Measurements from ENCODE around the gene TCTN3.

GRCh38 chr10:95693668-95694534 is at the start of gene TCTN3:
- TF ChIP-seq EP300 (IDR thresholded peaks at IDR 0.05; ENCODE audit: borderline replicate concordance in 1 of 2, low read depth in 1 of 2, low read length in 1 of 2) (peak in 1 of 2 experiments; percentile 14; a peak in 1 of 4 replicates), YY1 (IDR thresholded peaks at IDR 0.05; ENCODE audit: low read depth) (0 out of 2 replicates have a peak, but pooled peaks have one; percentile 50), GABPA (IDR thresholded peaks at IDR 0.05; ENCODE audit: low read depth) (no peak), POLR2AphosphoS5 (IDR thresholded peaks at IDR 0.05; ENCODE audit: low read depth, low read length) (0 out of 2 replicates have a peak, but pooled peaks have one; percentile 72), ELF1 (IDR thresholded peaks at IDR 0.05) (no peak), EZH2phosphoT487 (IDR thresholded peaks at IDR 0.05; ENCODE audit: borderline replicate concordance, low read depth) (no peak), REST (IDR thresholded peaks at IDR 0.05; ENCODE audit: low read depth, low read length) (0 out of 2 replicates have a peak, but pooled peaks have one; percentile 55), TEAD4 (IDR thresholded peaks at IDR 0.05; ENCODE audit: borderline replicate concordance, insufficient read depth) (no peak), JUND (IDR thresholded peaks at IDR 0.05) (no peak), CHD2 (IDR thresholded peaks at IDR 0.05; ENCODE audit: low read length, partially characterized antibody) (peak; percentile 82), RXRA (IDR thresholded peaks at IDR 0.05; ENCODE audit: borderline replicate concordance, low read depth) (no peak), SMC3 (IDR thresholded peaks at IDR 0.05; ENCODE audit: low read depth, low read length) (peak; percentile 83)
- TF ChIP-seq, protein P1, sequence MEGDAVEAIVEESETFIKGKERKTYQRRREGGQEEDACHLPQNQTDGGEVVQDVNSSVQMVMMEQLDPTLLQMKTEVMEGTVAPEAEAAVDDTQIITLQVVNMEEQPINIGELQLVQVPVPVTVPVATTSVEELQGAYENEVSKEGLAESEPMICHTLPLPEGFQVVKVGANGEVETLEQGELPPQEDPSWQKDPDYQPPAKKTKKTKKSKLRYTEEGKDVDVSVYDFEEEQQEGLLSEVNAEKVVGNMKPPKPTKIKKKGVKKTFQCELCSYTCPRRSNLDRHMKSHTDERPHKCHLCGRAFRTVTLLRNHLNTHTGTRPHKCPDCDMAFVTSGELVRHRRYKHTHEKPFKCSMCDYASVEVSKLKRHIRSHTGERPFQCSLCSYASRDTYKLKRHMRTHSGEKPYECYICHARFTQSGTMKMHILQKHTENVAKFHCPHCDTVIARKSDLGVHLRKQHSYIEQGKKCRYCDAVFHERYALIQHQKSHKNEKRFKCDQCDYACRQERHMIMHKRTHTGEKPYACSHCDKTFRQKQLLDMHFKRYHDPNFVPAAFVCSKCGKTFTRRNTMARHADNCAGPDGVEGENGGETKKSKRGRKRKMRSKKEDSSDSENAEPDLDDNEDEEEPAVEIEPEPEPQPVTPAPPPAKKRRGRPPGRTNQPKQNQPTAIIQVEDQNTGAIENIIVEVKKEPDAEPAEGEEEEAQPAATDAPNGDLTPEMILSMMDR (IDR thresholded peaks at IDR 0.05): peak; percentile 98
- TF ChIP-seq, protein P2, sequence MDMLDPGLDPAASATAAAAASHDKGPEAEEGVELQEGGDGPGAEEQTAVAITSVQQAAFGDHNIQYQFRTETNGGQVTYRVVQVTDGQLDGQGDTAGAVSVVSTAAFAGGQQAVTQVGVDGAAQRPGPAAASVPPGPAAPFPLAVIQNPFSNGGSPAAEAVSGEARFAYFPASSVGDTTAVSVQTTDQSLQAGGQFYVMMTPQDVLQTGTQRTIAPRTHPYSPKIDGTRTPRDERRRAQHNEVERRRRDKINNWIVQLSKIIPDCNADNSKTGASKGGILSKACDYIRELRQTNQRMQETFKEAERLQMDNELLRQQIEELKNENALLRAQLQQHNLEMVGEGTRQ (IDR thresholded peaks at IDR 0.05; ENCODE audit: borderline replicate concordance, low read depth, low read length): no peak
